ENCODE results near the gene CLBA1. TPM values are rescaled to one million over a fixed set of nuclear protein-coding genes. Genes with fewer than 3 reads are reported as not detected.

Gene CLBA1
- total and polyA plus RNA-seq, 3 donors from 2014 or later: 27.6 to 53.9 (median 47.6) TPM

DNA sequence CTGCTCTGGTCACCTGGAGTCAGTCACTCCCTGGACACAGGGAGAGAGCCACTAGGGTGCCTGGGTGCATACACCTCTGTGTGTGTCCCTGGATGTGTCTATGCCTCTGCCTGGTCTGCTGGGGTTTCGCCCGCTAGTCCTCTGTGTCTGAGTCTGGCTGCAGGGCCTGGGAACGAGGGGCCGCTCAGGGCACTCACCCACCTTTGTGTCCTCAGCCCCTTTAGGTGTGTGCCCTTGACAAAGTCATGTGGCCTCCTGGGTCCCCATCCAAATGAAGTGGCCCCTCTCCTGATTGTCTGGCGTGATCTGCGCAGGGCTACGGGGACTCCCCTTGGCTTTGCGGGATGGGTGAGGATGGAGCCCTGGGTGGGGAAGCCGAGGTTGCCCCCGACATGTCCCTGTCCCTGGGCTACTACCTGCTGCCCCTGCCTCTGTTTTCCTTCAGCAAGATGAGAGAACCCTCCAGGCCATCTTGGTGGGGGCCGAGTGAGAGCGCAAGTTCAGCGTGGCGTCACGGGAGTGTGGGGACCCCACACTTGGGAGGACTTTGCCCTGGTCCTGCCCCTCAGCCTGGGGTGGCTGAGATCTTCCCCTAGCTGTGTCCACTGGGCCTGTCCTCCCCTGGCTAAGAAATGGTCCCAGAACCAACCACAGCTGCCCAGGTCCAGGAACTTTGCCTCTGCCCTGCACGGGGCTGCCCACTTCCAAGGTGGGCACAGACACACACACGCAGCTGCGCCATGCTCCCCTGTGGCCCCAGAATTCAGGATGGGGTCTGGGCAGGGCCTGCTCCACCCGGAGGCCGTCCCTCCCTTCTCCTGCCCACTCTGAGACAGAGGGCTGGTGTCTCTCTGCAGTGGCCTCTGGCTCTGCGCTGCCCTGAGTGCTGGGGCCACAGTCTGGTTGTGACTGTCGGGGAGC lies 4.7 kb upstream of the CLBA1 start:
- Histone ChIP-seq H3K36me3 (ENCODE audit: low read depth, missing control alignments) (no peaks in the 10 kb centered on the region), H3K27ac (no peak overlapping the region), H3K9me3 (no peaks in the 10 kb centered on the region), H3K27me3 (no peaks in the 10 kb centered on the region), H3K4me1 (peaks cover 5% of the 10 kb centered on the region), H3K4me3 (no peak overlapping the region)
- TF ChIP-seq CTCF (IDR thresholded peaks at IDR 0.05) (no peak), POLR2A (IDR thresholded peaks at IDR 0.05) (no peak)
- no peak for DNase-seq
- WGBS, 2 donors: 88 to 100% methylated on average over 3 to 21 of the region's 22 CpGs
- intact Hi-C loops (cut with DNase I; ENCODE audit: low total_unique reads): no loop called here

GRCh38 chr14:104981699-104982541 lies 3.7 kb upstream of the CLBA1 start:
- Histone ChIP-seq H3K27ac (no peak overlapping the region), H3K36me3 (ENCODE audit: low read depth, missing control alignments) (no peaks in the 10 kb centered on the region), H3K4me3 (no peak overlapping the region), H3K27me3 (no peaks in the 10 kb centered on the region), H3K4me1 (peaks cover 12% of the 10 kb centered on the region), H3K9me3 (no peaks in the 10 kb centered on the region)
- 80 to 82% methylated on average over 4 to 17 of the region's 17 CpGs for WGBS, 2 donors
- TF ChIP-seq CTCF (IDR thresholded peaks at IDR 0.05) (no peak), POLR2A (IDR thresholded peaks at IDR 0.05) (no peak)
- DNase-seq: no peak
- intact Hi-C loops (cut with DNase I; ENCODE audit: low total_unique reads): no loop called here

DNA sequence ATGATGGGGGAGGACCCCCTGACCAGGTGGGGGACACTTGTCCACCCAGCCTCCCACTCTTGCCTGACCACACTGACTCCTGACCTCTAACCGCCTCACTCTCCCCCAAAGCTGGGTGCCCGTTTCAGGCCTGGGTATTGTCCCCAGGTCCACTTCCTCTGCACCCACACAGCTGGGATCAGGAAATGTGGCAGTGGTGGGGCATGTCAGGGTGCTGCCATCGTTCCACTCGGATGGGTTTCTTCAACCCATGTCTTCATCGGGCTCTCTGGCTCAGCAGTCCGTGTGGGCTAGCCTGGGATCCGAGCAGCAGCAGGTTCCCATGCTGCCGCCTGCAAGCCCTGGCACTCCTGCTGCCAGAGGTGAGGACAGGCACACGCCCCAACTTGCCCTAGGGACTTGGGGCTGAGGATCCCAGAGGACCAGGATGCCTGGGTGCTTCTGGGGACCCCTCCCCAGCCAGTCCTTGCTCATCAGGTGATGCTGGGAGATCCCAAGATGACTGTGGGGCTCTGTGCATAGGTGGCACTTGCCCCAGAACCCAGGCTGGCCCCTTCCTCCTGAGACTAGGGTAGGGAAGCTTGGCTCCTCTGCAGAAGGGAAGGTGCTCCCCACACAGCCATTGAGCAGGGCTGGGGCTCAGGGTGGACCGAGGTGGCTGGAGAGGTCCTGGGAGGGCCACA lies 2.9 kb upstream of the CLBA1 start:
- Histone ChIP-seq H3K36me3 (ENCODE audit: low read depth, missing control alignments) (no peaks in the 10 kb centered on the region), H3K4me3 (no peak overlapping the region), H3K27me3 (no peaks in the 10 kb centered on the region), H3K4me1 (peaks cover 9% of the 10 kb centered on the region), H3K27ac (no peak overlapping the region), H3K9me3 (no peaks in the 10 kb centered on the region)
- TF ChIP-seq CTCF (IDR thresholded peaks at IDR 0.05): no peak
- TF ChIP-seq POLR2A (IDR thresholded peaks at IDR 0.05): no peak
- 81 to 84% methylated on average over 9 to 10 of the region's 10 CpGs for WGBS, 2 donors
- intact Hi-C loops (cut with DNase I; ENCODE audit: low total_unique reads): no loop called here
- no peak for DNase-seq

DNA sequence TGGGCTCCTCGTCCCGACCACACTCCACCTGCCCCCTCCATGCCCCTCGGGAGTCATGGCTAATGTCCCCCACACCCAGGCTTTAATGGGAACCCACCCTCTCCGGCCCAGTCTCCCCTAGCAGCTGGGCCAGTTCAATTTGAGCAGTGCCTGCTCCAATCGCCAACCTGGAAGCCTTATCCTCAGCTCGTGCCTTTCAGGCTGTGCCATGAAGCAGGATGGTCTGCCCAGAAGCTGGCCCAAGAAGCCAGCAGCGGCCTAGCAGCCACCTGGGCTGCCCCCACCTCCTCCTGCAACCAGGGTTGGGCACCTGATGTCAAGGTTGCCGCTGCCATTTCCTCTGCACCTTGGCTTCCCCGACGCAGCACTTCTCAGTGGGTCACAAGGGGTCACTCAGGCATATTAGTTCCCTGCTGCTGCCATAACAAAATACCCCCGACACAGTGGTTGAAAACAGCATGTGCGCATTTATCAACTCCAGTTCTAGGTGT lies 2.3 kb upstream of the CLBA1 start:
- H3K27ac ChIP-seq: no peak overlapping the region
- peaks cover 8% of the 10 kb centered on the region for H3K4me1 ChIP-seq
- no peaks in the 10 kb centered on the region for H3K36me3 ChIP-seq (ENCODE audit: low read depth, missing control alignments)
- 81 to 85% methylated on average over 10 to 12 of the region's 12 CpGs for WGBS, 2 donors
- no peaks in the 10 kb centered on the region for H3K9me3 ChIP-seq
- intact Hi-C loops (cut with DNase I; ENCODE audit: low total_unique reads): no loop called here
- no peak for DNase-seq
- no peak overlapping the region for H3K4me3 ChIP-seq
- no peak for TF ChIP-seq POLR2A (IDR thresholded peaks at IDR 0.05)
- TF ChIP-seq CTCF (IDR thresholded peaks at IDR 0.05): no peak
- no peaks in the 10 kb centered on the region for H3K27me3 ChIP-seq

Data from testis (tissue), 3 donors.